ENCODE results near the gene SCARF2.
A peak's percentile ranks its signal among the peaks of the same experiment; 100 is the strongest.

The SCARF2 gene

DNA sequence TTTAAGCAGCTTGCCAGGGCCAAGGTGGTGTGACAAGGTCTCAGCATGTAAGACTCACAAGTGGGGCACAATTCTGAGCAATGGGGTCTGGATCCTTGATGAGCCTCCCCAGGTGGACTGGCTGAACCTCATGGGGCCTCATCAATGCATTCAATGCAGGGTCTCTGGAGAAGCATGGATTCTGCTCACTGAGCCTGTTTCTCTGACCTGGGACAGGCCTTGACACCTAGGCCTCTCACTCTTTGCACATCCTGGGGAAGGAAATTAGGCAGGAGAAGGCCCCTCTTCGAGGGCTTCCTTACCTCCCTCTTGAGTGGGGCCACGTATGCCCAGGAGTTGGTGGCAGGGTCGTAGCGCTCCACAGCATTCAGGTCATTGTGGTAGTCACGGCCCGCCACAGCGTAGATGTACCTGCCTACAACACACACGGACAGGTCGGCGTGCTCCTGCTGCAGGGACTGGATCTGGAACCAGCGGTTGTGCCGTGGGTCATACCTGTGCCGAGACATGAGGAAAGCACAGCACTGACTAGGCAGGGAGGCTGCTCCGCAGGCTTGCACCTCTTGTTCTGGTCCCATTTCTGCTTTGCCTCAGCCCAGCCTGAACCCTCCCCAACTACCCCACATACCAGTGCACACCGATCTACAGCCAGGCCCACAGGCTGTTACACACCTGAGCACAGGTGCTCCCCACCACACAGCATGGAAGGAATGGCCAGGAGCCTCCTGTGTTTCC lies 20.0 kb upstream of the SCARF2 start:
- H3K27ac ChIP-seq (ENCODE audit: low read length), result no peak overlapping the region
- no peak for ATAC-seq (ENCODE audit: insufficient read depth, low read depth)
- H2AFZ ChIP-seq (ENCODE audit: low read depth, low read length), result no peak overlapping the region

DNA sequence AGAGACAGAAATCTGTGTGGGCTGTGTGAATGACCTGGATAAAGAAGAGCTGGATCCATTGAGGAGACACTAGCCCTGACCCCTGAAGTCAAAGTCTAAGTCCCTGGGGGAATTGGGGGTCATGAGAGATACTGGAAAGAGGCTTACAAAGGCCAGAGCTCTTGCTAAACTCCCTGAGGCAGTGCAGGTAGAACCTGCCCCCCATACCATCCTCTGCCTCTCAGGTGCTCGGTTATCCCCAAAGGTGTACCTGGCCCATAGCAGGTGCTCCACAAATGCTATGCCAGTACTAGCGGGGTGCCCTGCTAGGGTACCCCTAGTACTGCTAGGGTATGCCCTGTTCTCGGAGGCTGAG lies 19.1 kb upstream of the SCARF2 start:
- H3K9ac ChIP-seq (ENCODE audit: low read depth, low read length), result 0 out of 2 replicates have a peak overlapping the region, but pooled peaks have one; percentile 1
- no peak overlapping the region for H3K4me2 ChIP-seq (ENCODE audit: insufficient read depth, low read length)
- no peak for DNase-seq
- H3K27me3 ChIP-seq (ENCODE audit: insufficient read depth, low read length, poor library complexity), result no peaks in the 10 kb centered on the region
- H3K9me3 ChIP-seq (ENCODE audit: insufficient read depth, low read length, severe bottlenecking), result no peaks in the 10 kb centered on the region
- 0 out of 3 replicates have a peak, but pooled peaks have one; percentile 9 for ATAC-seq (ENCODE audit: insufficient read depth, low read depth)
- peak overlapping the region; percentile 59 for H3K27ac ChIP-seq (ENCODE audit: low read length)
- TF ChIP-seq EZH2 (IDR thresholded peaks at IDR 0.05; ENCODE audit: borderline replicate concordance, low read depth, low read length, severe bottlenecking) (no peak), CTCF (IDR thresholded peaks at IDR 0.05; ENCODE audit: borderline replicate concordance, extremely low read depth, low read length, poor library complexity, severe bottlenecking) (no peak)
- H3K4me1 ChIP-seq (ENCODE audit: insufficient read depth, low read length), result peaks cover 7% of the 10 kb centered on the region; the same call in 1 of the 2 replicates
- no peaks in the 10 kb centered on the region for H4K20me1 ChIP-seq (ENCODE audit: insufficient read depth, low read length)
- no peak overlapping the region for H3K4me3 ChIP-seq (ENCODE audit: low read depth in 1 of 2, low read length in 2 of 2)
- H3K36me3 ChIP-seq (ENCODE audit: insufficient read depth, low read length), result peaks cover 36% of the 10 kb centered on the region
- no peaks in the 10 kb centered on the region for H3K79me2 ChIP-seq (ENCODE audit: insufficient read depth, low read length)
- H2AFZ ChIP-seq (ENCODE audit: low read depth, low read length), result peak overlapping the region; percentile 80

More for the DNA sequence above, 20.0 kb upstream of the SCARF2 start:
- no peaks in the 10 kb centered on the region for H3K27me3 ChIP-seq (ENCODE audit: insufficient read depth, low read length, poor library complexity)
- no peak overlapping the region for H3K4me3 ChIP-seq (ENCODE audit: low read depth in 1 of 2, low read length in 2 of 2)
- H3K9ac ChIP-seq (ENCODE audit: low read depth, low read length), result no peak overlapping the region
- H3K36me3 ChIP-seq (ENCODE audit: insufficient read depth, low read length), result peaks cover 36% of the 10 kb centered on the region
- no peak overlapping the region for H3K4me2 ChIP-seq (ENCODE audit: insufficient read depth, low read length)
- peaks cover 7% of the 10 kb centered on the region; the same call in 1 of the 2 replicates for H3K4me1 ChIP-seq (ENCODE audit: insufficient read depth, low read length)
- no peaks in the 10 kb centered on the region for H4K20me1 ChIP-seq (ENCODE audit: insufficient read depth, low read length)
- no peak for DNase-seq
- TF ChIP-seq EZH2 (IDR thresholded peaks at IDR 0.05; ENCODE audit: borderline replicate concordance, low read depth, low read length, severe bottlenecking) (no peak), CTCF (IDR thresholded peaks at IDR 0.05; ENCODE audit: borderline replicate concordance, extremely low read depth, low read length, poor library complexity, severe bottlenecking) (no peak)
- no peaks in the 10 kb centered on the region for H3K9me3 ChIP-seq (ENCODE audit: insufficient read depth, low read length, severe bottlenecking)
- H3K79me2 ChIP-seq (ENCODE audit: insufficient read depth, low read length), result no peaks in the 10 kb centered on the region

- peak; percentile 84 for DNase-seq
- Histone ChIP-seq H4K20me1 (ENCODE audit: insufficient read depth, low read length) (no peaks in the 10 kb centered on the region), H3K27me3 (ENCODE audit: insufficient read depth, low read length, poor library complexity) (no peaks in the 10 kb centered on the region), H3K9me3 (ENCODE audit: insufficient read depth, low read length, severe bottlenecking) (no peaks in the 10 kb centered on the region), H3K36me3 (ENCODE audit: insufficient read depth, low read length) (peaks cover 40% of the 10 kb centered on the region), H3K4me2 (ENCODE audit: insufficient read depth, low read length) (no peak overlapping the region), H3K4me1 (ENCODE audit: insufficient read depth, low read length) (peaks cover 7% of the 10 kb centered on the region; the same call in 1 of the 2 replicates), H2AFZ (ENCODE audit: low read depth, low read length) (peak overlapping the region; percentile 80), H3K4me3 (ENCODE audit: low read depth in 1 of 2, low read length in 2 of 2) (no peak overlapping the region), H3K9ac (ENCODE audit: low read depth, low read length) (0 out of 2 replicates have a peak overlapping the region, but pooled peaks have one; percentile 1), H3K27ac (ENCODE audit: low read length) (peak overlapping the region; percentile 59), H3K79me2 (ENCODE audit: insufficient read depth, low read length) (no peaks in the 10 kb centered on the region)
- TF ChIP-seq CTCF (IDR thresholded peaks at IDR 0.05; ENCODE audit: borderline replicate concordance, extremely low read depth, low read length, poor library complexity, severe bottlenecking), result peak; percentile 98
- TF ChIP-seq EZH2 (IDR thresholded peaks at IDR 0.05; ENCODE audit: borderline replicate concordance, low read depth, low read length, severe bottlenecking), result no peak
- peak; percentile 97 for ATAC-seq (ENCODE audit: insufficient read depth, low read depth)
Observed at GRCh38 chr22:20456064-20456721, 18.6 kb upstream of the SCARF2 start.
